Transverse colon (tissue), 4 donors: ENCODE data around the gene IFT80. TPM values are rescaled to one million over a fixed set of nuclear protein-coding genes. Genes with fewer than 3 reads are reported as not detected.

Experiments used
- DNase-seq: peaks from one replicate; pipeline ENCODE4 v3.0.0-alpha.2; 2019
- H3K27ac ChIP-seq, 4 donors: fragments of 200-600 bp; sonication (generic); 2 replicates each; pipeline ENCODE4 v1.5.1; 2016 to 2018; ENCODE audit warnings: inconsistent platforms in 4 of 4
- H3K27me3 ChIP-seq: fragments of 200-600 bp; sonication (generic); 2 replicates; pipeline ENCODE4 v1.5.1; 2017; ENCODE audit warnings: inconsistent platforms
- H3K36me3 ChIP-seq, 4 donors: fragments of 200-600 bp; sonication (generic); 2 replicates each; pipeline ENCODE4 v1.5.1; 2017 to 2019; ENCODE audit warnings: inconsistent platforms in 4 of 4
- H3K4me1 ChIP-seq, 4 donors: fragments of 200-600 bp; sonication (generic); 2 replicates each; pipeline ENCODE4 v1.5.1; 2017 to 2020; ENCODE audit warnings: inconsistent platforms in 4 of 4
- H3K4me3 ChIP-seq, 4 donors: fragments of 200-600 bp; sonication (generic); 1 replicate in 1 of 4; 2 replicates in 3 of 4; pipeline versions ENCODE4 v1.5.1 to v1.6.1; 2017 to 2019; ENCODE audit warnings: inconsistent platforms in 4 of 4
- H3K9me3 ChIP-seq, 2 donors: fragments of 200-600 bp; sonication (generic); 2 replicates each; pipeline ENCODE4 v1.5.1; 2017 to 2019; ENCODE audit warnings: inconsistent platforms in 2 of 2
- EP300 ChIP-seq: sonication (generic); formaldehyde crosslinking; IDR thresholded peaks from one replicate; pipeline ENCODE4 v1.6.1; 2017; ENCODE audit warnings: antibody characterized with exemption, low read depth
- POLR2A ChIP-seq: fragments of 450-650 bp; IDR thresholded peaks from one replicate; pipeline ENCODE4 v1.6.1; 2016; ENCODE audit warnings: antibody characterized with exemption, mild to moderate bottlenecking, moderate library complexity
- POLR2AphosphoS5 ChIP-seq, 3 donors: sonication (generic); formaldehyde crosslinking; IDR thresholded peaks; one replicate each; pipeline ENCODE4 v1.6.1; 2016; ENCODE audit warnings: antibody characterized with exemption in 3 of 3
- WGBS, 2 donors: methylation state at CpG; one replicate each; pipeline ENCODE4 v1.1.5; 2018; ENCODE audit warnings: low coverage in 1 of 2; 5-methylcytosine and 5-hydroxymethylcytosine counted together
- in situ Hi-C, 4 donors: fragments of 200-750 bp; cut with MboI; loops; one replicate each; pipeline versions ENCODE4 v1.15.0 to v1.15.1; 2017; ENCODE audit warnings: low sequenced_read_pairs in 3 of 4, low pct_ligation_motif_present in 1 of 4, low pct_unique_long_range_greater_than_20kb in 1 of 4
- intact Hi-C: fragments of 100-400 bp; cut with DNase I; formaldehyde crosslinking; loops from one replicate; pipeline ENCODE4 v1.15.1; 2023; ENCODE audit warnings: low total_unique reads
- total RNA-seq, 4 donors: library from RNA; depleted of rRNA; stranded (reverse); fragments of >200 nt; gene quantifications; one replicate each; pipeline ENCODE4 v1.1.0, GENCODE V29; 2016
- TF ChIP-seq, protein P1 (sequence below), 5 experiments: fragments of 200-600 bp in 3 of 5; fragments of 450-650 bp in 2 of 5; sonication (generic) in 3 of 5; IDR thresholded peaks; 1 replicate in 2 of 5; 2 replicates in 3 of 5; pipeline ENCODE4 v1.5.1; 2016 to 2017; ENCODE audit warnings: antibody characterized with exemption in 5 of 5, inconsistent platforms in 3 of 5, mild to moderate bottlenecking in 2 of 5, moderate library complexity in 1 of 5

Gene IFT80
- total RNA-seq, 4 donors from 2014 or later, result 0.37 to 78.8 (median 19.7) TPM

GRCh38 chr3:160319322-160319721 lies 79.7 kb downstream of the IFT80 start:
- Histone ChIP-seq H3K27ac (no peak overlapping the region), H3K4me1 (no peaks in the 10 kb centered on the region), H3K9me3 (no peaks in the 10 kb centered on the region), H3K4me3 (no peak overlapping the region), H3K27me3 (no peaks in the 10 kb centered on the region), H3K36me3 (no peaks in the 10 kb centered on the region)
- in situ Hi-C loops, result no loop called here
- DNase-seq, result no peak
- TF ChIP-seq, protein P1, sequence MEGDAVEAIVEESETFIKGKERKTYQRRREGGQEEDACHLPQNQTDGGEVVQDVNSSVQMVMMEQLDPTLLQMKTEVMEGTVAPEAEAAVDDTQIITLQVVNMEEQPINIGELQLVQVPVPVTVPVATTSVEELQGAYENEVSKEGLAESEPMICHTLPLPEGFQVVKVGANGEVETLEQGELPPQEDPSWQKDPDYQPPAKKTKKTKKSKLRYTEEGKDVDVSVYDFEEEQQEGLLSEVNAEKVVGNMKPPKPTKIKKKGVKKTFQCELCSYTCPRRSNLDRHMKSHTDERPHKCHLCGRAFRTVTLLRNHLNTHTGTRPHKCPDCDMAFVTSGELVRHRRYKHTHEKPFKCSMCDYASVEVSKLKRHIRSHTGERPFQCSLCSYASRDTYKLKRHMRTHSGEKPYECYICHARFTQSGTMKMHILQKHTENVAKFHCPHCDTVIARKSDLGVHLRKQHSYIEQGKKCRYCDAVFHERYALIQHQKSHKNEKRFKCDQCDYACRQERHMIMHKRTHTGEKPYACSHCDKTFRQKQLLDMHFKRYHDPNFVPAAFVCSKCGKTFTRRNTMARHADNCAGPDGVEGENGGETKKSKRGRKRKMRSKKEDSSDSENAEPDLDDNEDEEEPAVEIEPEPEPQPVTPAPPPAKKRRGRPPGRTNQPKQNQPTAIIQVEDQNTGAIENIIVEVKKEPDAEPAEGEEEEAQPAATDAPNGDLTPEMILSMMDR (IDR thresholded peaks at IDR 0.05), result no peak
- TF ChIP-seq POLR2A, result no peak
- TF ChIP-seq EP300, result no peak
- no peak for TF ChIP-seq POLR2AphosphoS5 (IDR thresholded peaks at IDR 0.05)
- intact Hi-C loops, result no loop called here

GRCh38 chr3:160314995-160315394 lies 84.0 kb downstream of the IFT80 start:
- no peaks in the 10 kb centered on the region for H3K36me3 ChIP-seq
- no peaks in the 10 kb centered on the region for H3K27me3 ChIP-seq
- no peaks in the 10 kb centered on the region for H3K4me1 ChIP-seq
- no peak overlapping the region for H3K27ac ChIP-seq
- intact Hi-C loops, result no loop called here
- in situ Hi-C loops, result no loop called here
- H3K4me3 ChIP-seq, result no peak overlapping the region
- DNase-seq, result no peak
- no peaks in the 10 kb centered on the region for H3K9me3 ChIP-seq
- TF ChIP-seq POLR2A (no peak), EP300 (no peak), POLR2AphosphoS5 (IDR thresholded peaks at IDR 0.05) (no peak)
- TF ChIP-seq, protein P1 (IDR thresholded peaks at IDR 0.05), result no peak

GRCh38 chr3:160312014-160312624 lies 86.9 kb downstream of the IFT80 start:
- WGBS, 2 donors, result 96 to 100% methylated on average over 1 to 5 of the region's 5 CpGs
- Histone ChIP-seq H3K9me3 (no peaks in the 10 kb centered on the region), H3K36me3 (no peaks in the 10 kb centered on the region), H3K27me3 (no peaks in the 10 kb centered on the region), H3K4me1 (no peaks in the 10 kb centered on the region), H3K4me3 (no peak overlapping the region), H3K27ac (no peak overlapping the region)
- DNase-seq, result no peak
- in situ Hi-C loops (no loop called here), intact Hi-C loops (no loop called here)
- no peak for TF ChIP-seq POLR2AphosphoS5 (IDR thresholded peaks at IDR 0.05)
- TF ChIP-seq POLR2A, result no peak
- TF ChIP-seq, protein P1 (IDR thresholded peaks at IDR 0.05), result no peak
- no peak for TF ChIP-seq EP300

- TF ChIP-seq EP300 (no peak), POLR2A (no peak), POLR2AphosphoS5 (IDR thresholded peaks at IDR 0.05) (no peak)
- TF ChIP-seq, protein P1 (IDR thresholded peaks at IDR 0.05), result no peak
- Histone ChIP-seq H3K27ac (no peak overlapping the region), H3K36me3 (no peaks in the 10 kb centered on the region), H3K4me3 (no peak overlapping the region), H3K4me1 (no peaks in the 10 kb centered on the region), H3K27me3 (no peaks in the 10 kb centered on the region), H3K9me3 (no peaks in the 10 kb centered on the region)
- in situ Hi-C loops, result no loop called here
- DNase-seq, result no peak
- intact Hi-C loops, result no loop called here
These were observed 96.2 kb downstream of the IFT80 start for GRCh38 chr3:160302806-160303205.
